Renal cortical epithelial cell (primary cell): ENCODE data around the gene HOXD3. TPM values are rescaled to one million over a fixed set of nuclear protein-coding genes. Genes with fewer than 3 reads are reported as not detected.
A peak's percentile ranks its signal among the peaks of the same experiment; 100 is the strongest.

Experiments used
- DNase-seq: peaks from one replicate; pipeline ENCODE4 v3.0.0-alpha.2; 2011; ENCODE audit warnings: low read depth
- total RNA-seq: library from RNA; depleted of rRNA; stranded (reverse); fragments of >200 nt; gene quantifications from 2 replicates; pipeline ENCODE4 v1.2.3, GENCODE V29; 2014

HOXD3 gene
- total RNA-seq, result 2.3 and 26.9 TPM in 2 replicates

GRCh38 chr2:176156807-176157498 is at the start of gene HOXD3:
Gene HOXD3 (plus strand): TSS chr2:176157307. CDS start chr2:176169115, 11,808 bp downstream.
- no peak for DNase-seq

- no peak for DNase-seq
Measured at GRCh38 chr2:176107731-176108181, 49.4 kb upstream of the HOXD3 start.

GRCh38 chr2:176109192-176109901 is 47.8 kb upstream of the HOXD3 start:
- DNase-seq, result no peak

GRCh38 chr2:176109946-176110345 is 47.2 kb upstream of the HOXD3 start:
- no peak for DNase-seq

- DNase-seq, result no peak
Measured at GRCh38 chr2:176110415-176111308, 46.4 kb upstream of the HOXD3 start.

- peak; percentile 72 for DNase-seq
Measured at GRCh38 chr2:176111309-176111663, 45.8 kb upstream of the HOXD3 start.

- DNase-seq, result no peak
Measured at GRCh38 chr2:176111846-176112374, 45.2 kb upstream of the HOXD3 start.

- DNase-seq, result no peak
Measured at GRCh38 chr2:176112375-176113302, 44.5 kb upstream of the HOXD3 start.

- DNase-seq, result peak; percentile 80
Measured at GRCh38 chr2:176114120-176114929, 42.8 kb upstream of the HOXD3 start.

- no peak for DNase-seq
Measured at GRCh38 chr2:176114930-176115625, 42.0 kb upstream of the HOXD3 start.

- DNase-seq, result peak; percentile 82
Measured at GRCh38 chr2:176115883-176116813, 41.0 kb upstream of the HOXD3 start, which contains the start of gene HOXD10. Gene HOXD10 (plus strand): TSS chr2:176116778. CDS start chr2:176116834, 56 bp downstream.

GRCh38 chr2:176117162-176117822 is 39.8 kb upstream of the HOXD3 start:
- DNase-seq, result no peak

- no peak for DNase-seq
Measured at GRCh38 chr2:176117823-176118371, 39.2 kb upstream of the HOXD3 start.

GRCh38 chr2:176118601-176119339 is 38.3 kb upstream of the HOXD3 start:
- DNase-seq, result peak; percentile 80

- no peak for DNase-seq
Measured at GRCh38 chr2:176120364-176121189, 36.5 kb upstream of the HOXD3 start.
